SIG-M5 treated with dmso at 0.1 percent for 504 hours (cell line): ENCODE measurements around the gene CHST14.
"Not testable (repeated sequence)": the region's sequence is repeated elsewhere in the genome, so short reads cannot be mapped to it uniquely, and the experiment has no call there.

Experiments used
- DNase-seq: peaks from one replicate; lab custom pipeline; 2025; ENCODE audit not compliant: unreplicated experiment; lab: John Stamatoyannopoulos, UW

CHST14 gene

GRCh38 chr15:40440743-40441564 lies 29.8 kb upstream of the CHST14 start, which contains the start of gene BAHD1:
BAHD1 (plus strand) TSS chr15:40440953; CDS start chr15:40458465, 17,512 bp downstream.
- peak; percentile 91 for DNase-seq

GRCh38 chr15:40441565-40442531 lies 28.9 kb upstream of the CHST14 start:
- no peak for DNase-seq

- DNase-seq, result no peak
Measured at GRCh38 chr15:40443255-40443654, 27.5 kb upstream of the CHST14 start.

- no peak for DNase-seq
Measured at GRCh38 chr15:40443846-40444245, 26.9 kb upstream of the CHST14 start.

- DNase-seq, result no peak
Measured at GRCh38 chr15:40444736-40445135, 26.0 kb upstream of the CHST14 start.

- no peak for DNase-seq
Measured at GRCh38 chr15:40445421-40445922, 25.3 kb upstream of the CHST14 start.

- DNase-seq, result no peak
Measured at GRCh38 chr15:40446144-40446543, 24.6 kb upstream of the CHST14 start.

- no peak for DNase-seq
Measured at GRCh38 chr15:40448354-40448753, 22.4 kb upstream of the CHST14 start.

- no peak for DNase-seq
Measured at GRCh38 chr15:40449275-40449674, 21.5 kb upstream of the CHST14 start.

- no peak for DNase-seq
Measured at GRCh38 chr15:40450047-40450446, 20.7 kb upstream of the CHST14 start.

- no peak for DNase-seq
Measured at GRCh38 chr15:40451527-40452158, 19.1 kb upstream of the CHST14 start.

GRCh38 chr15:40452296-40453090 lies 18.3 kb upstream of the CHST14 start:
- DNase-seq, result no peak

GRCh38 chr15:40453941-40454340 lies 16.8 kb upstream of the CHST14 start:
- not testable (repeated sequence) for DNase-seq

GRCh38 chr15:40454904-40455391 lies 15.8 kb upstream of the CHST14 start:
- peak; percentile 42 for DNase-seq

- DNase-seq, result no peak
Measured at GRCh38 chr15:40456299-40456712, 14.5 kb upstream of the CHST14 start.

GRCh38 chr15:40456738-40457137 lies 14.0 kb upstream of the CHST14 start:
- no peak for DNase-seq

GRCh38 chr15:40458495-40459371 lies 12.1 kb upstream of the CHST14 start:
- no peak for DNase-seq

- DNase-seq, result no peak
Measured at GRCh38 chr15:40459391-40460015, 11.3 kb upstream of the CHST14 start.

- no peak for DNase-seq
Measured at GRCh38 chr15:40460404-40460803, 10.4 kb upstream of the CHST14 start.
